HG02884 (cell line): ENCODE results near the gene VRK1.

ENCODE experiments used
- ATAC-seq: cut with Tn5 transposase; IDR thresholded peaks from one replicate; pipeline ENCODE4 v1.9.1; 2021; ENCODE audit warnings: mild to moderate bottlenecking, moderate library complexity; ENCODE audit not compliant: unreplicated experiment

Gene VRK1

GRCh38 chr14:96790706-96791105 lies 6.5 kb upstream of the VRK1 start:
- no peak for ATAC-seq

- ATAC-seq: no peak
These were observed 5.2 kb upstream of the VRK1 start for GRCh38 chr14:96792003-96792402.

GRCh38 chr14:96792591-96792990 lies 4.6 kb upstream of the VRK1 start:
- ATAC-seq: no peak

- no peak for ATAC-seq
These were observed 3.6 kb upstream of the VRK1 start for GRCh38 chr14:96793547-96793946.

- no peak for ATAC-seq
These were observed 1.9 kb upstream of the VRK1 start for GRCh38 chr14:96795109-96795828.

- peak; percentile 31 for ATAC-seq
These were observed 584 bp downstream of the VRK1 start for GRCh38 chr14:96797582-96798349.

GRCh38 chr14:96798956-96799355 lies 1.8 kb downstream of the VRK1 start:
- ATAC-seq: no peak

GRCh38 chr14:96799489-96800054 lies 2.4 kb downstream of the VRK1 start:
- no peak for ATAC-seq

GRCh38 chr14:96801931-96802330 lies 4.7 kb downstream of the VRK1 start:
- no peak for ATAC-seq

- no peak for ATAC-seq
These were observed 5.8 kb downstream of the VRK1 start for GRCh38 chr14:96802963-96803362.

GRCh38 chr14:96803958-96804357 lies 6.8 kb downstream of the VRK1 start:
- no peak for ATAC-seq

- no peak for ATAC-seq
These were observed 7.7 kb downstream of the VRK1 start for GRCh38 chr14:96804895-96805294.

GRCh38 chr14:96805956-96806355 lies 8.8 kb downstream of the VRK1 start:
- no peak for ATAC-seq

GRCh38 chr14:96806836-96807235 lies 9.7 kb downstream of the VRK1 start:
- ATAC-seq: no peak

- ATAC-seq: no peak
These were observed 11.6 kb downstream of the VRK1 start for GRCh38 chr14:96808619-96809406.

- ATAC-seq: no peak
These were observed 14.1 kb downstream of the VRK1 start for GRCh38 chr14:96811265-96811664.

- peak; percentile 65 for ATAC-seq
These were observed 14.9 kb downstream of the VRK1 start for GRCh38 chr14:96811985-96812667.

- ATAC-seq: no peak
These were observed 19.1 kb downstream of the VRK1 start for GRCh38 chr14:96816281-96816680.

GRCh38 chr14:96817750-96818666 lies 20.8 kb downstream of the VRK1 start:
- no peak for ATAC-seq

- ATAC-seq: no peak
These were observed 24.3 kb downstream of the VRK1 start for GRCh38 chr14:96821501-96821900.
